ENCODE results near the gene RPH3AL. TPM values are rescaled to one million over a fixed set of nuclear protein-coding genes. Genes with fewer than 3 reads are reported as not detected.

Gene RPH3AL
- total RNA-seq, 2 experiments from 2014 or later: 0.80 to 1.6 TPM

- ChIA-PET CTCF (interaction anchor here (0.6 kb wide), 1 partner anchor 41 kb away, joined by 3 read pairs; no protein-coding TSS in a partner anchor), POLR2A (no interaction called here)
Observed at GRCh38 chr17:193841-194806, 158.5 kb downstream of the RPH3AL start.

- ChIA-PET CTCF (interaction anchor here (0.6 kb wide), 1 partner anchor 41 kb away, joined by 3 read pairs; no protein-coding TSS in a partner anchor), POLR2A (no interaction called here)
Observed at GRCh38 chr17:193426-193810, 159.2 kb downstream of the RPH3AL start.

DNA sequence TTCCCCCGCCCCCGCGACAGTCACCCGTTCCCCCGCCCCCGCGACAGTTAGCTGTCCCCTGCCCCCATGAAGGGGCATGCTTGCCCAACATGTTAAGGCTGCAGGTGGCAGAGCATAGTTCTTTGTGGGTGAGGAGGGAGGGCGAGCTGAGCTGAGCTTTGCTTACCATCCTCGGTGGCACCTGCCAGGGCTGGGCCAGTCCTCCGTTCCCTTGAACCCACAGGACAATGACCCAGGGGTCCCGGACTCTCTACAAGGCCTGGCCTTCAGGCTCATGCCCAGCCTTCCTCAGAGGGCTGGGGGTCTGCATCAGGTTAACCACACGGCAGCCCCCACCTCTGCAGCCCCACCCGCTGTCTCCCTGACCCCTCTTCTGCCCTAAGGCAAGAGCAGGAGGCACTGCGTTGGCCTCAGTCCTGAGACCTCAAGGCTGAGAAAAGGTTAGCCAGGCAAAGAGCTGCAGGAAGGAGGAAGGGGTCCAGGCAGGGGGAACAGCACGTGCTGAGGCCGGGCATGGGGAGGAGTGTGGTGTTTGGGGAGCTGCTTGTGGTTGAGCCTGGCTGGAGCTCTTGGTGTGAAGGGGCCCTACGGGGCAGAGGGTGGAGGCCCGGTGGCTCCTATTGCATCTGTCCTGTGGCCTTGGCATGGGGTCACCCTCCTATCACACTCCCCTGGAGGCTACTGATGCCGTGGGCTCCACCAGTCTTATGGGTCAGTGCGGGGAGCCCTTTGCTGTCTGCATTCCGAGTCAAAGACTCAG, 159.8 kb downstream of the RPH3AL start:
- ChIA-PET CTCF (no interaction called here), POLR2A (no interaction called here)

DNA sequence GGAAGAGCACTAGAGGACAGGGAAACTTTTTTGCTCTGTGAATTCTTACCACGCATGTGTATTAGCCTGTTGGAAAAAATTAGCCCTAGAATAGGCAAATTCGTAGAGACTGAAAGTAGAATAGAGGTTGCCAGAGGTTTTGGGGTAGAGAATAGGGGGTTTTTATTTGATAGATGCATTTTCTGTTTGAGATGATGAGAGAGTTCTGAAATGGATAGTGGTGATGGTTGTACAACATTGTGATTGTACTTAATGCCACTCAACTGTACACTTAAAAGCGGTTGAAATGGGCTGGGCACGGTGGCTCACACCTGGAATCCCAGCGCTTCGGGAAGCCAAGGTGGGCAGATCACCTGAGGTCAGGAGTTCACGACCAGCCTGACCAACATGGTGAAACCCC, 163.2 kb downstream of the RPH3AL start:
- CTCF ChIA-PET: no interaction called here
- POLR2A ChIA-PET: interaction anchor here (0.6 kb wide), 1 partner anchor 354 kb away, joined by 5 read pairs; no protein-coding TSS in a partner anchor

DNA sequence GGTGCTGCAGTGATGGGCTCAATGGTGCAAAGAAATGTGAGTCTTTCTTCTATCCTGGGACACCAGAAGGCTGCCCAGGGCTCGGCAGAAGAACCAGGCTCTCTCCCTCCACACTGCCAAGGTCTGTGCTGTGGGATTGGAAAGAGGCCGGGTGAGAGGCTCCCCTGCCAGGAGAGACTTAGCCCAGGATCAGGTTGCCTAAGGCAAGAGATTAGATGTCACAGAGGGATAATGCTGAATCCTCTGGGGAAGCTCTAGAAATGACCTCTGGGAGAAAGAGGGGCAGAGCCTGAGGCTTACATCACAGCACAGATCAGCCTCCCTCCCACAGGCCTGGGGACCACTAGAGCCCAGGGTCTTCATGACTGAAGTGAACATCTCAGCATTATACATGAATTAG, 165.5 kb downstream of the RPH3AL start:
- ChIA-PET CTCF (no interaction called here), POLR2A (no interaction called here)

DNA sequence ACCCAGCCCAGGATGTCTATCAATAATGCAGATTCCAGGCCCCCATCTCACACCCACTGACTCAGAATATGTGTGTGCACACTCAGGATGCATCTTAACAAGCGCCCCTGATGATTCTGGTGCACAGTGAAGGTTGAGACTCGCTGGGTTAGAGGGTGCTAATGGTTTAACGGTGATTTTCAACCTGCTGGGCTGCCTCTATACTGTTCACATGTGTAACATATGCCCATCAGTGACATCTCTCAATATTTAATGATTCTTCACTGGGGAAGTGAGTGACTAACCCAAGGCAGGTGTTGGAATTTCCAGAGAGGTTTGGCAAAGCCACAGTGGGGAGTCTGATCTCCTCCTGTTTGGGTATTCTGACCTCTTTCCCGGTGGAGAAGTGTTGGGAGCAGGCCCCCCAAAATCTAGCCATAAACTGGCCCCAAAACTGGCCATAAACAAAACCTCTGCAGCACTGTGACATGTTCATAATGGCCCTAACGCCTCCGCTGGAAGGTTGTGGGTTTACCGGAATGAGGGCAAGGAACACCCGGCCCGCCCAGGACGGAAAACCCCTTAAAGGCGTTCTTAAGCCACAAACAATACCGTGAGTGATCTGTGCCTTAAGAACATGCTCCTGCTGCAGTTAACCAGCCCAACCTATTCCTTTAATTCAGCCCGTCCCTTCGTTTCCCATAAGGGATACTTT, 167.0 kb downstream of the RPH3AL start:
- CTCF ChIA-PET: no interaction called here

DNA sequence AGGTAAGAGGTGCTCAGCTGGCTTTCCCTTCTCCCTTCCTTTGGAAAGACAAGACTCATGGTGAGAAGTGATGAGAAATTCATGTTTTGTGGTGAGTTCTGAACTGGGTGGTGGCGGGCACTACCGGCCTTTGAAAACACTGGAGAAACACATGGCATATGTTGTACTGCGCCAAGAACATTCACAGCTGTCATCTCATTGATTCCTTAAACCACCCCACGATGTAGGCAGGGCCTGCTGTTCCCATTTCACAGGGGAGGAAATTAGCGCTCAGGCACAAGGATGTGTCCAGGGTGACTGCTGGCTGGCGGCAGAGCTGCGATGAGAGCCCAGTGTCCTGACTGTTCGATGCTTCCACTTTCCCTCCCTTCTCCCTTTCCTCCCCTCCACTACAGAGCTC, 169.6 kb downstream of the RPH3AL start:
- POLR2A ChIA-PET: no interaction called here
- CTCF ChIA-PET: interaction anchor here (1.2 kb wide), 1 partner anchor 33 kb away, joined by 3 read pairs; no protein-coding TSS in a partner anchor

More for the DNA sequence above, 167.0 kb downstream of the RPH3AL start:
- POLR2A ChIA-PET: no interaction called here

DNA sequence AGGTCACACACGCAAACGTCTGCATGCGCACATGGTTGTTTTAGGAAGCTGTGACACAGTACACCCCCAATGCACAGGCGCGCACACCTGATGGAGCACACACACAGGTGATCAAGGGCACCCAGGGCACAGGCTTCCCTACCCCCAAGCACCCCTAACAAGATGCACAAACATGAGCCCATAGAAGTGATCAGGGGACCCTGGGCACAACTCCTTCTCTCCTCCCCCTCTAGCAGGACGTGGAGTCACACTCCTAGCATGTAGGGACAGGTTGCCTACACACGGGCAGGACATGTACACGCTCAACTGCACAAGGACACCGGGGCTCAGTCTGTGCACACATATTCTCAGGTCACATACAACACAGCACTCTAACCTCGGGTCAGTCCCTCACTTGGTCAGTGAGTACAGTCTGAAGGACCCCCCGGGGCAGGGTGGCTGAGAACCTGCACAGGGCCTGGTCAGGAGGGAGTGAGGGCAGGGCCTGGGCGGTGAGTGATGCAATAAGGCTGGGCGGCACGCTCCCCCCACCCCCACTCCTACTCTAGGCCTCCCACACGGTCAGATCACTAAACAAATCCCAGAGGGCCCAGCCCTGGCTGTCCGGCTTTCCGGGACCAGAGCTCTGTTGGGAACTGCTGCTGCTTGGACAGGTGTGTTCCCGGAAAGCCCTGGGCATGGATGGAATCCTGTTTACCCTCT, 170.4 kb downstream of the RPH3AL start:
- POLR2A ChIA-PET: no interaction called here
- CTCF ChIA-PET: interaction anchor here (1.2 kb wide), 1 partner anchor 32 kb away, joined by 3 read pairs; no protein-coding TSS in a partner anchor

DNA sequence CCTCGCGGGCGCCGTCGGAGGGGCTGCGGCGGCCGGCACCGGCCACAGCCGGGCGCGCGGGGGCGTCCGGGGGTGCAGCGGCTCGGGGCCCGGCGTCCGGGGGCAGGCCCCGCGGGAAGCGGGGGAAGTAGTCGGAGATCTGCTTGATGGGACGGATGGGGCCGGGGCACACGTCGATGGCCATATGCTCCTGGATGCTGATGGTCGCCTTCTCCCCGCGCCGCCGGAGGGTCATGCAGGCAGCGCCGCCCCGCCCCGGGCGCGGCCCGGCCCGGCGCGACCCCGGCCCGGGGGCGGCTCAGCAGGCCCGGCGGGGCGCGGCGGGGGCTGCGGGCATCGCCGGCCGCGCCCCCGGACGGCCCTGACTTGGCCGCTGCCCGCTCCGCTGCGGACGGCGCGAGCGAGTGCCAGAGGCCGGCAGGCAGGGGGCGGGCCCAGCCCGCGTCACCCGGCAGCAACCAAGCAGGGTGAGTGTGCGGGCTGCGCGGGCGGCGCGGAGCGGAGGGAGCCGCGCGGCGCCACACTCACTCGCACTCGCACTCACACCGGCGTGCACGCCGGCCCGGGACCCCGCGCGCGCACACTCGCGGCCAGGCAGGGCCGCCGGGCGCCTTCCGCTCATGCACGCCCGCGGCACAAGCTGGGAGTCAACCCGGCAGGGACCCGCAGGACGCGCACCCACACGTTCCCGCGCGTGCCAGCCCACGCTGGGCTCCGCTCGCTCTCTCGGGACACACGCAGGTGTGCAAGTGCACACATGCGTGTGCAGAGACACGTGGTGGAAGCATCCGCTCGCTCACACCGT, 171.2 kb downstream of the RPH3AL start, which contains the start of gene DOC2B:
DOC2B (minus strand) TSS at position 406 of the 805 bp plus-strand sequence; CDS start at position 235, 171 bp downstream.
- ChIA-PET POLR2A (no interaction called here), CTCF (no interaction called here)

GRCh38 chr17:180381-181244, 172.0 kb downstream of the RPH3AL start:
- CTCF ChIA-PET: no interaction called here
- POLR2A ChIA-PET: no interaction called here

DNA sequence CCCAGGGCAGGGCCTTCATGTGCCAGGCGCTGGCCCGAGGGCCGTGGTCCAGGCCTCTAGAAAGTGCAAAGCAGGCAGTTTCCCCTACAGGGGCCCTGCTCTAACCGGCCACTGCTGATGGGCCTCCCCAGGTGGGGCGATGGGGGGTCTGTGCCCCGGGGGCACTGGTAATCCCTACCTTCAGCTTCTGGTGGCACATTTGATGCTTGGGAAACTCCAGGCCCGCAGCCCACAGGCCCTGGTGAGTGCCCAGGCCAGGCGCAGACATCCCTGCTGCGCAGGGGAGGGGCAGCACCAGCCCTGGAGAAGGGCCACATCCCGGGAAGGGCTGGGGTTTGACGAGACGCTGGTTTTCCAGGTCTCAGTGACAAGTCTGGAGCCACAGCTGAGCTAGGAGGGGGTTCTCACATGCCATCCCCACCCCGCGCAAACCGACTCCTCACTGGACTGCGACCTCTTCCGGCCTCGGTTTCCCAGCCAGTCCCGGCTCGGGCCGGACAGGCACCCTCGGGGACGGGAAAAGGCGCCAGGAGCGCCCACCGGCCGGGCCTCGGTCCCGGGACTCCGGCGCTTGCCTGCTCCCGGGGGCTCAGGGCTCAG, 172.7 kb downstream of the RPH3AL start:
- CTCF ChIA-PET: no interaction called here
- POLR2A ChIA-PET: no interaction called here

GRCh38 chr17:179066-179432, 173.6 kb downstream of the RPH3AL start:
- ChIA-PET POLR2A (no interaction called here), CTCF (no interaction called here)

DNA sequence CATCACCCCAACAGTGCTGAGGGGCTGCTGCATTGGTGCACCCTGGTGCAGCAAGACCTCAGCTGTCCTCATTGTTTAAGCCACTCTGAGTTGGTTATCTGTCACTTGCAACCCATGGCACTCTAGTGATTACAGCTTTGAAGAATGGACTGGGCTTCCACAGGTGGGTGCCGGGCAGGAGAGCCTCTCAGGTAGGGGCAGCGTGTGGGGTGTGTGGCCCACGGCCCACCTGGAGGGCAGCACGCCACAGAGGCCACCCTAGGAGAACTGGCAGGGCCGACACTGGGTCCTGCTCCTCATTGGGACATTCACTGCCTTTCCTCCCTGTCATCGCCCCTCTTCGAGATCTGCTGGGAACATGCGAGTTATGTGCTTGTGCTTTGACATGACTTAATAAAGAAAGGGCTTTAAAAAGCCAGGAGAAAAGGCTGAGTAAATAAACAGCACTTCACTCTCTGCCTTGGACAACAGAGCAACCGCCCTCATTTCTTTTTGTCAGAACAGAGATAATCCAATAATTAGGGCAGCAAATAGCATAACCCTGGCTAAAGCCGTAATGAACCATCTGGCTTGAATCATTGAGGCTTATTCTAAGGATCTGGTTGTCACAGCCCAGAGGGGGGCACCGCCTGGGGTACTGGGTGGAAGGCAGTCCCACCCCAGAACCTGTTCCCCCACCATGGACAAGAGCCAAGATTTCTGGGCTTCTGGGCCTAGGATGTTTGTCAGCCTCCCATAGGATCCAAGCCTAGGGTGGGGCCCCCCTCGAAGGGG, 174.1 kb downstream of the RPH3AL start:
- ChIA-PET CTCF (no interaction called here), POLR2A (no interaction called here)

GRCh38 chr17:177762-178161, 174.8 kb downstream of the RPH3AL start:
- POLR2A ChIA-PET: no interaction called here
- CTCF ChIA-PET: no interaction called here

DNA sequence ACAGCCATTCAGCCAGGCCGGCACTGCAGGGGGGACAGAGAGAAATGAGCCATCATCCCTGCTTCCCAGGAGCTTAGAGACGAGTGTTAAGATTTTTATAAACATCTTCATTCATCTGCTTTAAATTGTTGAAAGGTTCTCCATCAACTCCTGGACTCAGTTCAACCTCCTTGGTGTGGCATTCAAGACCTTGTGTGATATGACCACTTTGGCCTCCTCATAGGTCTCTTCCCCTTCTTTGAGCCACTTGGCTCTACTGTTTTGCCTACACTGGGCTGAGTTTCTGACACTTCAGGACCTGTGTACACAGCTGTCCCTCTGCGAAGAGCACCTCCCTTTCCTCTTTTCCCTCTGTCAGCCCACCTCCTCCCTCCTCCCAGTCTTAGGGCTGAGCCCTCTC, 175.5 kb downstream of the RPH3AL start:
- ChIA-PET POLR2A (no interaction called here), CTCF (interaction anchor here (0.7 kb wide), 2 partner anchors 822 to 933 kb away, joined by 3 read pairs; no protein-coding TSS in a partner anchor)

DNA sequence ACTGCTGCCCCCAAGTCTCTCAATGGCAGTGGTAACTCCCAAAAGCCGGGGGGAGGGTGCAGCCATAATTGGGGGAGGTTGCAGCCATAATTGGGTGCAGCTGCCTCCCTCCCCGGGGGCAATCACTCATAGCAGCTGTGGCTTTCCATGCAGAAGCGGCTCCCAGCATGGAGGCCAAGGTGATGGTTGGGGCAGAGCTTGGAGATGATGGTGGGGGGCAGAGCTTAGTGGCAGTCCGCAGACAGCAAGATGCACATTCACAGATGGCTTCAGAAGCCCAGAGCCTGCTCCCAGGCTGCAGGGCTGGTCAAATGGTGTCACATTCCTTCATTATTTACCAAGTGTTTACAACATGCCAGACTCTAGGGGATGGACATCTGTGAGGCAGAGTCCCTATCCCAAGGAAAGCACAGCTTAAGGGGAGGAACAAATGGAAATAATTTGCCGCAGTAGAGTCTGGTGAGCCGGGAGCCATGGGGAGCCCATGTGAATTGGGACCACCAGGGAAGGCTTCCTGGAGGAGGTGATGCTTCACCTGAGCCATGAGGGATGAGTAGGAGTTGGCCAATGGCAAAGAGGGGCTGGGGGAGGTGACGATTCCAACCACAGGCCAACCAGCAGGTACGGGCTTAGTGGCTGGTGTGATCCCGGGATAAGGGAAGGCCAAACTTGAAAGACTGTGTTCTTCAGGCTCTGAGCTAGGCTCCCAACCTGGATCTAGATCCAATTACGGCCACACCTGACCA, 179.3 kb downstream of the RPH3AL start:
- ChIA-PET CTCF (no interaction called here), POLR2A (no interaction called here)

All from activated CD8-positive, alpha-beta memory T cell treated with anti-CD3 and anti-CD28 coated beads for 36 hours (primary cell).